Measurements from ENCODE around the gene NRP1. TPM values are rescaled to one million over a fixed set of nuclear protein-coding genes. Genes with fewer than 3 reads are reported as not detected.

Gene NRP1
- total RNA-seq, 4 donors from 2014 or later: 45.7 to 90.0 (median 57.7) TPM

- Histone ChIP-seq H3K27ac (no peak overlapping the region), H3K27me3 (no peaks in the 10 kb centered on the region), H3K4me3 (no peak overlapping the region), H3K36me3 (no peaks in the 10 kb centered on the region), H3K4me1 (peaks cover 0 to 31% (median 0%) of the 10 kb centered on the region in 4 donors), H3K9me3 (peaks cover 0 to 5% (median 0%) of the 10 kb centered on the region in 4 donors)
- TF ChIP-seq CTCF (IDR thresholded peaks at IDR 0.05): no peak
- TF ChIP-seq EP300 (IDR thresholded peaks at IDR 0.05): no peak
- no peak for TF ChIP-seq POLR2A (IDR thresholded peaks at IDR 0.05)
- DNase-seq (ENCODE audit: low spot score in 2 of 2): no peak
- 89 to 95% methylated on average over 2 of the region's 2 CpGs for WGBS, 2 donors
These were observed 10.2 kb upstream of the NRP1 start for GRCh38 chr10:33344676-33345075.

GRCh38 chr10:33341637-33342036, 7.2 kb upstream of the NRP1 start:
- no peak for DNase-seq (ENCODE audit: low spot score in 2 of 2)
- TF ChIP-seq CTCF (IDR thresholded peaks at IDR 0.05) (no peak), POLR2A (IDR thresholded peaks at IDR 0.05) (no peak), EP300 (IDR thresholded peaks at IDR 0.05) (no peak)
- WGBS, 2 donors: 23% methylated on average over 1 of the region's 1 CpG
- Histone ChIP-seq H3K27me3 (no peaks in the 10 kb centered on the region), H3K9me3 (peaks cover 0 to 5% (median 0%) of the 10 kb centered on the region in 4 donors), H3K4me1 (peaks cover 0 to 36% (median 0%) of the 10 kb centered on the region in 4 donors), H3K27ac (no peak overlapping the region), H3K36me3 (no peaks in the 10 kb centered on the region), H3K4me3 (no peak overlapping the region)

GRCh38 chr10:33337326-33337957, 3.0 kb upstream of the NRP1 start:
- peak in 1 of 2 donors; percentile 47 for DNase-seq (ENCODE audit: low spot score in 2 of 2)
- TF ChIP-seq CTCF (IDR thresholded peaks at IDR 0.05) (peak in 1 of 5 experiments; percentile 24), EP300 (IDR thresholded peaks at IDR 0.05) (no peak)
- Histone ChIP-seq H3K27me3 (no peaks in the 10 kb centered on the region), H3K36me3 (no peaks in the 10 kb centered on the region), H3K9me3 (no peaks in the 10 kb centered on the region), H3K4me1 (peaks cover 0 to 53% (median 0%) of the 10 kb centered on the region in 4 donors), H3K4me3 (peak overlapping the region; percentile 44 to 84 (median 71)), H3K27ac (peak overlapping the region; percentile 57 to 91 (median 86))
- 39 to 40% methylated on average over 11 of the region's 11 CpGs for WGBS, 2 donors

- WGBS, 2 donors: 1% methylated on average over 50 to 62 of the region's 67 CpGs
- Histone ChIP-seq H3K9me3 (no peaks in the 10 kb centered on the region), H3K36me3 (no peaks in the 10 kb centered on the region), H3K4me1 (peaks cover 0 to 52% (median 0%) of the 10 kb centered on the region in 4 donors), H3K27me3 (no peaks in the 10 kb centered on the region), H3K4me3 (peak overlapping the region; percentile 44 to 84 (median 71)), H3K27ac (peak overlapping the region; percentile 57 to 91 (median 86))
- peak in 1 of 2 donors; percentile 17 for DNase-seq (ENCODE audit: low spot score in 2 of 2)
- TF ChIP-seq CTCF (IDR thresholded peaks at IDR 0.05): no peak
- no peak for TF ChIP-seq POLR2A (IDR thresholded peaks at IDR 0.05)
- no peak for TF ChIP-seq EP300 (IDR thresholded peaks at IDR 0.05)
These were observed 2.3 kb upstream of the NRP1 start for GRCh38 chr10:33336582-33337325.
